ENCODE data around the gene KLHL21.
"Not testable (repeated sequence)": the region's sequence is repeated elsewhere in the genome, so short reads cannot be mapped to it uniquely, and the experiment has no call there.

KLHL21 gene

DNA sequence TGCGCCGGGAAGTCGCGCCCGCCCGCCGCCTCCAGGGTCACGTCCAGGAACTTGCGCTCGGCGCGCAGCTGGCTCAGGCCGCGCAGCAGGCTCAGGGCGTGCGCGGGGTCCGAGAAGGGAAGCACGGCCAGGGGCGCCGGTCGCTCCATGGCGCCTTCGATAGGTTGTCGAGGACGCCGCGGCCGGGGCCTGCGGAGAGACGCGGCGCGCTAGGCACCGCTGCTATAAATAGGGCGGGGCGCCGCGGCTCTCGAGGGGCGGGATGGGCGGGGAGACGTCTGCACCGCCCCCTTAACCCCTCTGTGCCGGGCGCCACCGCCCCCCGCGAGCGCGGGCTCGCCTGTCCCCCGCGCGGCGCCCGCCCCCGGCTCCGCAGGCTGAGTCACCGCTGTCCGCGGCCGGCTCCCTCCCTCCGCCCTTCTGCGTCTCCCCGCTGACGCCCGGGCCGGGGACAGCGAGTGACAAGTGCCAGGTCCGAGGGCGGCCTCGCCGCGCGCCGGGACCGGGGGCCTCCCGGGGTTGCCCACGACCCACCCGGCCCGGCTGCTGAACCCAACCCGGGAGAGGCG lies at the start of gene KLHL21:
KLHL21 (minus strand) TSS at position 201 of the 569 bp plus-strand sequence; CDS start at position 149, 52 bp downstream.
- peak; percentile 95 for DNase-seq

DNA sequence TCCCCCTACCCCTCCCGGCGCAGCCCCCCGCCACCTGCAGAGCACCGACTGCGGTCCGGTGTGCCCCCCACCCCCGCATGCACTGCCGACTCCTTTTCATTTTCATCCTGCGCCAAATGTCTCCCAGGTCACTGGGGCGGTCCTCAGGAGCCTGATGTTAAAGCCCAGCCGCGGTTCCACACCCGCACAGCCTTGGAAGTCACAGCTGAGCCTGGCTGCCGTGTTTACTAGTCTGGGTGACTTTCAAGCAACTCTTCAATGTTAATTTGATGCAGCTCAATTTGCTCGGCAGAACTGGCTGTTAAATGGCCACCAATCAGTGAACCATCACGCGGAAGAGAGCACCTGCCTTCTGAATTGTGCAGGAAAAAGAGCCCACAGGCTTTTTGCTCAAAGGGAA lies 49.2 kb upstream of the KLHL21 start:
- DNase-seq, result no peak

GRCh38 chr1:6648556-6648955 lies 45.9 kb upstream of the KLHL21 start:
- no peak for DNase-seq

GRCh38 chr1:6646499-6647148 lies 44.0 kb upstream of the KLHL21 start:
- DNase-seq, result peak; percentile 81

DNA sequence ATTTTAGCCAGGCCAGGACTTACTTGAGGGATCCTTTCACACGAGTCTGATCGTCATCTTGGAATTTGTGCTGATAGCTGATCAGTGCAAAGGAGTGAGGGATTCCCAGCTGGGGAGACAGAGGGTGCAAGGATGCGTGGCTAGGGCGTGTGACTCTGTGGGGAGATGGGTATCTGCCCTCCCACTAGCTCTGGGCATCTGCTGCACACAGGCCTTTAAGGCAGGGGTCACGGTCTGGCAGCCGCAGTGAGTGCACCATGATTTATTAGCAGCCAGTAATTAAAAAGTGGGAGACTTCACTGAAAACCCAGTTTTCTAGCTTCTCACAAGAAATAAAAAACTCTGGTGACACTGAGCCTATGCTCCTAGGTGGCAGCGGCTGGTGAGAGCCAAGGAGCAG lies 42.3 kb upstream of the KLHL21 start:
- no peak for DNase-seq

GRCh38 chr1:6640867-6641266 lies 38.2 kb upstream of the KLHL21 start:
- not testable (repeated sequence) for DNase-seq

DNA sequence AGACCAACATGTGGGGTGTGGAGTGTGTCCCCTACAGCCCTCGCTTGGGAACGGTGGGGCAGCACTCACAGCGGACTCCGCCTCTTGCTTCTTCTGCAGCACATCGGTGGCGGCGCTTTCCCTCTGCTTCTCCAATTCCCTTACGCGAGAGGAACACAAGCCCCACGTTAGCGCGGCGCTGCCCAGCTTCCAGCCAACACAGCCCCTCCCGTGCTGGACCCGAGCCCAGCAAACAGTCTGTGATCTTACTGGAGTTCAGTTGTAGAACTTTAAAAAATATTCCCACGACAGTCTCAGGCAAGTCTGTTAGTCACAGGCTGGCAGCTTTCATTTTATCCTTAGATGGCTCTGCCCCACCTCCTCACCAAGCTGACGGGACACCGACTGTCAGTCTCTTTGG lies 35.6 kb upstream of the KLHL21 start:
- DNase-seq, result no peak

- no peak for DNase-seq
Measured at GRCh38 chr1:6637770-6638169, 35.1 kb upstream of the KLHL21 start.

- DNase-seq, result not testable (repeated sequence)
Measured at GRCh38 chr1:6636778-6637177, 34.1 kb upstream of the KLHL21 start.

DNA sequence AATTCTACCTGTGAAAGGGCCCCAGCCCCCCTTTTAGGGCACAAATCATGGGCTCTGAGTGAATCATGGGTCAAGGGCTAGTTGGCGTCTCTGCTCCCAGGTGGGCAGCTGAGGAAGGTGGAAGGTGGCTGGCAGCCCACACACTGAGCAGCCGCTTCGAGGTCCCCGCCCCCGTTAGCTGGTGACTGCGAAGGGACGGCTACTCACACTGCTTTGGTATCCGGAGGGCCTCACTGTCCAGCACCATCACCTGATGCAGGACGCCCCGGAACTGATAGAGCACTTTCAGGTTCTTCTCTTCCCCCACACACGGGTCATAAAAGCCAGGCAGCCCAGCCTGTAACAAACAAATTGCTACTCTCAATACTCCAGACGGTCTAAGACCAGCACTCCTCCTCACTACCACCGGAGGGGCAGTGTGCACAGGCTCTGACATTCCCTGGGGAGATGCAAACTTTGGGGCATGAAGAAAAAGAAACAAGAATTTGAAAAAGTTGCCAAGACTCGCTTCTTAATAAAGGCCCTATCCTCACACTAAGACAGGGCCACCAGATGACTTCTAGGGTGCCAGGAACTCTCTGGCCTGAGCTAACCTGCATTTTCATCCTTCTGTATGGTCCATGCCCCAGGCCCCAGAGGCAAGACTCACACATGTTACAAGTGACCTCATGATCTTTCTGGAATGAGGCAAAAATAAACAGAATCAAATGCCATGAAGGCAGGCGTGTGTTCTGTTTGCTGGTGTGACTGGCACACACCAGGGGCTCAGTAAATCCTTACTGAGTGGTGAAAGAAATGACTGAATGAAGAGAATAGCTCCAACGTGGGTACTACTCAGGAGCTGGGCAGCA lies 33.5 kb upstream of the KLHL21 start:
- no peak for DNase-seq

- DNase-seq, result no peak
Measured at GRCh38 chr1:6635161-6635909, 32.7 kb upstream of the KLHL21 start.

DNA sequence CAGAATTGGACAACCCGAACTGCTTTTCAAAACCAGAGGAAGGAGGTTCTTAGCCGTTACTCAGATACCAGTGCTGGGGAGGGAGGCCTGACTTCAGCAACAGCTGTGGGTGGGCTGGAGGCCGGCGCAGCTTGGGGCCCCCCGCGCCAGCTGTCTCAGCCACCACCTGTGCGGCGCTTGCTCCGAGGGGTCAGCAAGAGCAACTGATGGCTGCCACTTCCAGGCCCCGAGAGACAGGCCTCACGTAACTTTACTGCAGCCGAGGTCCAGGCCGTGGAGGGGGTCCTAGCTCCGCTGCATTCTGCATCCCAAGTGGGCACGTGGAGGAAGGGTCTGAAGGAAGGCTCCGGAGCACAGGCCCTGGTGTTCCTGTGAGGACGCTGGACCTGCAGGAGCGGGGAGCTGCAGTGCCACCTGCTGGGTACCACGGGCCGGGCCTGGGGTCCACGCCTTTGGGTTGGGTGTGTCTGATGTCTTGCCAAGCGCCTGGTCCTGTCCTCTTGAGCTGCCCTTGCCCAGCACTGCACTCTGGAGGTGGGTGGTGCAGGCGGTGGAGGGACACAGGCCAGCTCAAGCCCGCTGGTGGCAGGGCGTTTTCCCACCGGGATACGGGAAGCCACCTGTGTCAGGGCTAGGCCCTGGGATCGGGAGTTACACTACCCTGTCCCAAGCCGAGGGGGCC lies 31.8 kb upstream of the KLHL21 start:
- peak; percentile 72 for DNase-seq

DNA sequence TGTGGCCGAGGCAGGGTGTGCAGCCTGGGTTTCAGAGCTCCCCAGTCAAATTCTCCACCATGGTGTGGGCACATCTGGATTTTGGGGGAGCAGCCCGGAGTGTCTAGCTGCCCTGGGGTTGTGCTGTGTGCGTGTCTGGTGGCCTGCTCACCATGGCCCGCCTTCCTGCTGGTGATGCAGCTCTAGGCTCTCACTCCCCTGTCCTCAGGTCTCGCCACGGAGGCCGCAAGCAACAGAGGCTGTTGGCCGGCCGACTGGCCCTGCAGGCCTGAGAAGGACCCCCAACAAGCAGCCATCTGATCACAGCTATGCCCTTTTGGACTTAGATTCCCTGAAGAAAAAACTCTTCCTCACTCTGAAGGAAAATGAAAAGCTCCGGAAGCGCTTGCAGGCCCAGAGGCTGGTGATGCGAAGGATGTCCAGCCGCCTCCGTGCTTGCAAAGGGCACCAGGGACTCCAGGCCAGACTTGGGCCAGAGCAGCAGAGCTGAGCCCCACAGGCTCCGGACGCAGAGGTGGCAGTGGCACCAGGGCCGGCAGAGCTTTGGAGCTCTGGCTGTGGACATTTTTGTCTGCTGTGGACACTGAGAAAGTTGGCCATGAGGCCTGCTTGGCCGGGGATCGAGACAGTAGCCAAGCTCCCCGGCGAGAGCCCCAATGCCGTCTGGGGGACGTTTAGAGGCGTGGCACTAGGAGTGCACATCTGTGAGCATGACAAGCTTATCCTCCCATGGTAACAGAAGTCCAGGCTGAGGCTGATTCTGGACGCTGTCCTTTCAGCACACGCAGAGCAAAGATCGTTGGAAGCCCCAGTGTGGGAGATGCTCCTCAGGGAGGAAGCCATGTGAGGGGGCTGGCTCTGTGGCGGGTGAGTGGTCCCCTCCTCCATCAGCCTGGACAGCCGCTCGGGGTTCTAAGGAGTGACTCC lies 30.2 kb upstream of the KLHL21 start:
- no peak for DNase-seq

DNA sequence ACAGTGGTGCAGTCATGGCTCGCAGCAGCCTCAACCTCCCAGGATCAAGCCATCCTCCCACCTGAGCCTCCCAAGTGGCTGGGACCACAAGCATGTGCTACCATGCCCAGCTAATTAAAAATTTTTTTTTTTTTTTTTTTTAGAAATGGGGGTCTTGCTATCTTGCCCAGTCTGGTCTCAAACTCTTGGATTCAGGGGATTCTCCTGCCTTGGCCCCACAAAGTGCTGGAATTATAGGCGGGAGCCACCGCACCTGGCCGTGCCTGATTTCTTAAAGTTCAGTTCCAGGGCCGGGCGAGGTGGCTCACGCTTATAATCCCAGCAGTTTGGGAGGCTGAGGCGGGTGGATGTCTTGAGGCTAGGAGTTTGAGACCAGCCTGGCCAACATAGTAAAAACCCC lies 28.4 kb upstream of the KLHL21 start:
- DNase-seq, result no peak

DNA sequence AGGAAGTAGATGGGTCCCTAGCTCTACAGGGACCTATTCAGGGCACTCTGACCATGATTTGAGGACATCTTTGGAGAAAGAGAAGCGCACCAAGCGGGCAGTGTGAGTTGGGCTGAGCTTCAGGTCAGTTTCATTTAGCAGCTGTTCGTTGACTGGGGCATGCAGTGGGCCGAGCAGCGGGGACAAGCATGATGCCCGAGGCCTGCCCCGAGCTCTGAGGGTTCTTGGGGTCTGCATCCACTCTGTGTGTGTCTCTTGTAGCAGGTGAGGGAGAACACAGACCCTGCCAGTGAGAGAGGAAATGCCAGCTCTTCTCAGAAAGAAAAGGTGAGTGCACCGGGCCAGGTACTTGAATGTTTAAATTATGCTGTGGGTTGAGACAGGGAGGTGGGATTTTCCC lies 27.4 kb upstream of the KLHL21 start:
- DNase-seq, result no peak

DNA sequence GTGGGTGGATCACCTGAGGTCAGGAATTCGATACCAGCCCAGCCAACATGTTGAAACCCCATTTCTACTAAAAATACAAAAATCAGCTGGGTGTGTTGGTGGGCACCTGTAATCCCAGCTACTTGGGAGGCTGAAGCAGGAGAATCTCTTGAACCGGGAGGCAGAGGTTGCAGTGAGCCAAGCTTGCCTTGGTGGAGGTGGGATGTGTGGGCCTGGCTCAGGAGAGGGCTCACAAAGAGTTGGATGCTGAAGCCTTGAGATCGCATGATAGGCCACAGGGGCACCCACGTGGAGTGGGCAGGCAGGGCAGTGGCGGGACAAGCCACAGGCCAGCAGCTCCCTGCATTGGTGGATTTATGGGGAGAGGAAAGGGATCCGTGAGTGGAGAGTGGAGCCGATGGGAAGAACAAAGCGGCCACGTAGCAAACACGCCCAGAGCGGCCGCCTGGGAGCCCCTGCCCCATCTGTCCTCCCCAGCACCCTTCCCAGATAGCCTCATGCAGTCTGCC lies 26.4 kb upstream of the KLHL21 start:
- no peak for DNase-seq

GRCh38 chr1:6627841-6628545 lies 25.3 kb upstream of the KLHL21 start:
- DNase-seq, result no peak

GRCh38 chr1:6627031-6627430 lies 24.4 kb upstream of the KLHL21 start:
- no peak for DNase-seq

- DNase-seq, result peak; percentile 50
Measured at GRCh38 chr1:6625584-6626149, 23.0 kb upstream of the KLHL21 start.
